GM18907 (cell line): Measurements from ENCODE around the gene ZNF592.

Experiments
- ATAC-seq: cut with Tn5 transposase; IDR thresholded peaks from one replicate; pipeline ENCODE4 v1.9.1; 2021; ENCODE audit warnings: mild to moderate bottlenecking, moderate library complexity; ENCODE audit not compliant: unreplicated experiment

ZNF592 gene

DNA sequence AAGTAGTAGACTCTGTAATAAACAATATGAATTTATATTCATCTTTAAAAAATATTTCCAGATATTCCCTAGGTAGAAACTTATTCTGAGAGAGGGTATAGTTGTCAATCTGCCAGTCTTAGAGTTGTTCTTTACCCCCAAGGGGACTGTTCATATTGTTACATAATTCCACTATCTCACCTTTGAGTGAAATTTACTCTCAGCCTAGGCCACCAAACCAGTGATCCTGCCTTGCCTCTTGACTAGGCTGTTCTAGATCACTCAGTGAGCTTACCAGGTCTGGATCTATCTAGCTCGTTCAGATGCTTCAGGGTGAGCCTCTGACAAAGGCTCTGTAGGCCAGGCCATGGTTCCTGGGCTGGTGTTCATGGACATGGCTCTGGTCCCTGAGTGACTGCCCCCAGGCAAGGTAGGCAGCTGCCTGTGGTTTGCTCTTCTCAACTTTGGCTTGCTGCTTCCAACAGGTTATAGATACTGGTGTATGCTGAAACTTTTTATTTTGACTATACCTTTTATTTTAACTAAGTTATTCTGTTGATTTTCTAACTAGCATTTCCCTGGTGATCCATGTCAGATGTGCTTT is 27.6 kb downstream of the ZNF592 start:
- no peak for ATAC-seq

DNA sequence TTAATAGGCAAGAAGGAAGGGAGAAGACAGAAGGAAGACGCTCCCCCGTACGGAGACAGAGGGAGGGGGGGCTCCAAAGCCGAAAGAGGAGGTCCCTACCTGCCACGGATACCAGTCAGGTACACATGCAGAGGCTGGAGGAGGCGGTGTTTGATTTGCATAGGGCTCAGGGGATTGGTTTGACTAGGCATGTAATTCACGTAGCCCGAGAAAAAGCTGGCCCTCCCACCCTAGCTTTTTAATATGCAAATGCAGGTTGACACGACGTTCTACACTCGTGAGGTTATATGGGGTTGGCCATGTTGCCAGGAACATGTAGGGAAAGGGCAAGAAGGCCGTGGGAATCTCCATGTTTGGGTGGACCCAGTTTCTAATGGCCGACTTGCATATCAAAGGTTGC is 29.8 kb downstream of the ZNF592 start:
- no peak for ATAC-seq

DNA sequence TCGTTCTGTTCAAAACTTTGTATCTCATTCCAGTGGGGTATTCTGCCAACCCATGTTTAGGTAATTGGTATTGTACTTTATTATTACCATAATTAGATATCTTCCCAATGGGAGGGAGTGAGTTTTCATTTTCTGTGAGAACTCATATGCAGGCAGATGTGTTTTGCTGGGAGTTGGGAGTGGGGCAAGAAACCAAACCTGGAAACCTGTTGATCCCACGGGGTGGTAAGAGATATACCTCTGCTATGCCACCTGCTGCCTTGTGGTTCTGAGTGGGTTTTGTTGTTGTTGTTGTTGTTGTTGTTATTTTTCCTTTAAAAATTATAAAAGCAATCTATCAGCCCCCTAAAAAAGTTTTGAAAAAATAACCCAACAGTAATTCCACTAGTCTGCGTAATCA is 32.1 kb downstream of the ZNF592 start:
- ATAC-seq: no peak

DNA sequence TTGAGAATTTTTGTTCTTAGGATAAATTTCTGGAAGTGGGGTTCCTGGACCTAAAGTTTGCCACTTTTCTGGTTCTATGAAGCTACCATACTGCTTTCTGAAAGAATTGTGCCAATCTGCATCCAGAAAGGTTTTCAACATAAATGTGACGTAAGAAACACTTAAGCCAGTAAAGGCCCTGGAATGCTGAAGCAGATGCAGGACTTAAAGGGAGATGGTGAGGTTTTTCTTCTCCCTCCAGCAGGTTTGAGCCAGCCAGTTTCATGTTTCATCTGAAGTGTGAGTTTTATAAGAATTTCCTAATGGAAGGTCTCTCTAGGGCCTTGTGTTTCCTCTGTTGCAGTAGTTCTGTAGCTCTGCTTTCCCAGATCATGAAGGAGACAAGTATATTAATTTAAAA is 33.1 kb downstream of the ZNF592 start:
- ATAC-seq: no peak

DNA sequence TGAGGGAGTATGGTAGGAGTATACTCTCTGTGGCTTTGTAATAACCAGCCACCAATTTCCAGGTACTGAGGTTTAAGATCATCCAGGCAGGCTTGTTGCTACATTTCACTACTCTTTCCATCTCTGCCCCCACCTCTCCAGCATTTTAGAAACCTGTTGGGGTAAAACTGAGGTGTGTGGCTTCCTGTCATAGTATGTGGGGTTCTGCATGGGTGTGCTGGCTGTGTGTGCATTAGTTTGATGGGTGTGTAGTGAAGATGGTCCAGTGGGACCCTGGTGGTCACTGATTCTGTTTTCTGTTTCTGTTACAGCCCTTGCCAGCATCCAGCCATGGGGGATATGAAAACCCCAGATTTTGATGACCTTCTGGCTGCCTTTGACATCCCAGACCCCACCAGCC is 34.0 kb downstream of the ZNF592 start:
- ATAC-seq: no peak

DNA sequence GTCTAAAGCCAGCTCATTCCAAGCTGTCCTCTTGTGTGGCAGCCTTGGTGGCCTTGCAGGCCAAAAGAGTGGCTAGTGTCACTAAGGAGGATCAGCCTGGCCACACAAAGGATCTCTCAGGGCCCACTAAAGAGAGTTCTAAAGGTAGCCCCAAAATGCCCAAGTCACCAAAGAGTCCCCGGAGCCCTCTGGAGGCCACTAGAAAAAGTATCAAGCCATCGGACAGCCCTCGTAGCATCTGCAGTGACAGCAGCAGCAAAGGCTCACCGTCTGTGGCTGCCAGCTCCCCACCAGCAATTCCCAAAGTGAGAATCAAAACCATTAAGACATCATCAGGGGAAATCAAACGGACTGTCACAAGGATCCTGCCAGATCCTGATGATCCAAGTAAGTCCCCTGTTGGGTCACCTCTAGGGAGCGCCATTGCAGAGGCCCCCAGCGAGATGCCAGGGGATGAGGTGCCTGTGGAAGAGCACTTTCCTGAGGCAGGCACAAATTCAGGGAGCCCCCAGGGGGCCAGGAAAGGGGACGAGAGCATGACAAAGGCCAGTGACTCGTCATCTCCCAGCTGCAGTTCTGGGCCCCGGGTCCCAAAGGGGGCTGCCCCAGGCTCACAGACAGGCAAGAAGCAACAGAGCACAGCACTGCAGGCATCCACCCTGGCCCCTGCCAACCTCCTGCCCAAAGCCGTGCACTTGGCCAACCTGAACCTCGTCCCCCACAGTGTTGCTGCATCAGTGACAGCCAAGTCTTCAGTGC is 35.3 kb downstream of the ZNF592 start:
- no peak for ATAC-seq

DNA sequence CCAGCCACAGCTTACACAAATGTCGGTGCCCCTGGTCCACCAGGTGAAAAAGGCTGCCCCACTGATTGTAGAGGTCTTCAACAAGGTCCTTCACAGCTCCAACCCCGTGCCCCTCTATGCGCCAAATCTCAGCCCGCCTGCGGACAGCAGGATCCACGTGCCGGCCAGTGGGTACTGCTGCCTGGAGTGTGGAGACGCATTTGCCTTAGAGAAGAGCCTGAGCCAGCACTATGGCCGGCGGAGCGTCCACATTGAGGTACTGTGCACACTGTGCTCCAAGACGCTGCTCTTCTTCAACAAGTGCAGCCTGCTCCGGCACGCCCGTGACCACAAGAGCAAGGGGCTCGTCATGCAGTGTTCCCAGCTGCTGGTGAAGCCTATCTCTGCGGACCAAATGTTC is 35.9 kb downstream of the ZNF592 start:
- ATAC-seq: no peak

DNA sequence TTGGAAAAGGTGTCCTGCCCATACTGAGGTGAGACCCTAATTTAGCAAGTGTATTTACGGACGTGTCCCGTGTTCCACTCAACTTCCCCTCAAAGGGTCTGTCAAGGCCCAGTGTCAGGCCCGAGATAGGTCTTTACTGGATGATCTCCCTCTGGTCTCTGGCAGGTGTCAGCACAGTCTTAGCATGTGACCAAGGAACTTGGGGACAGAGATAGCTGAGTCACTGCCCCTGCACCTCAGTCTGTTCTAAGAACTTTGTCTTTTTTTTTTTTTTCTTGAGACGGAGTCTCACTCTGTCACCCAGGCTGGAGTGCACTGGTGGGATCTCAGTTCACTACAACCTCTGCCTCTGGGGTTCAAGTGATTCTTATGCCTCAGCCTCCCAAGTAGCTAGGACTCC is 36.7 kb downstream of the ZNF592 start:
- no peak for ATAC-seq

DNA sequence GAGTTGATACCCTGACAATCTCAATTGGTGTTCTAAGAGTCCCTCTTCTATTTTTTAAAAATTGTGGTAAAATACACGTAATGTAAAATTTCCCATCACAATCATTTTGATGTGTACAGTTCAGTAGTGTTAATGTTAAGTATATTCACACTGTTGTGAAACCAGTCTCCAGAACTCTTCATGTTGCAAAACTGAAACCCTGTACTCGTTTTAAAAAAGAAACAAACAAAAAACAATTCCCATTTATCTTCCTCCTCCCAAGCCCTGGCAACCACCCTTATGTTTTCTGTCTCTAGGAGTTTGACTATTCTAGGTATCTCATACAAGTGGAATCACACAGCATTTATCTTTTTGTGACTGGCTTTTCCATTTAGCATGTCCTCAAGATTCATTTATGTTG is 40.1 kb downstream of the ZNF592 start:
- no peak for ATAC-seq

DNA sequence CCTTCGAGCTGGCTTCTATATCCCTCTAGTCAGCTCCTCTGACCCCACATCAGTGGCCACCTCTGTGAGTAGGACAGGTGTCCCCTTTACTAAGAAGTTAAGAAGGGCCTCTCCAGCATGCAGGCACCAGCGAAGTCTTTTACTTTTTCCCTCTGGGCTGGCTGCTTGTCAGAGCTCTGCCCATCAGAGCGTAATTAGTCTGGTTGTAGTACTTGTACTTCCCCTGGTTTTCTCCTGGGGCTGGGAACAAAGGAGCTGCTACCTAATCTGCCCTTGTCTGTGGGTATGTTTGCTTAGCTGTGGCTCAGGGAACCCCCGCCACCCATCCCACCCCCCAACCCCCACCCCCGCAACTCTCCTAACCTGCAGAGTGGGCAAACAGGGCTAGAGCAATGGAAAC is 41.4 kb downstream of the ZNF592 start:
- ATAC-seq: no peak

DNA sequence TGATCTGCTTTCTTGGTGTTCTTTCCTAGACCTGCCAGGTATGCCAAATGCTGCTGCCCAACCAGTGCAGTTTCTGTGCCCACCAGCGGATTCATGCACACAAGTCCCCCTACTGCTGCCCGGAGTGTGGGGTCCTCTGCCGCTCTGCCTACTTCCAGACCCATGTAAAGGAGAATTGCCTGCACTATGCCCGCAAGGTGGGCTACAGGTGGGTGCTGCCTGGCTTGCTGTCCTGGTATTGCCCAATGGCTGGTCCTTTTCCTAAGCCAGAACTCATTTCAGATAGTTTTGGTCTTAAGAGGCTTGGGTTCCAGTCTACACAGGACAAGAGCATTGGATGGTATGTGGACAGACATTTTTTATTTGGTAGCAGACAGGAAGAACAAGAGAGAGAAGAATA is 42.3 kb downstream of the ZNF592 start:
- ATAC-seq: no peak

DNA sequence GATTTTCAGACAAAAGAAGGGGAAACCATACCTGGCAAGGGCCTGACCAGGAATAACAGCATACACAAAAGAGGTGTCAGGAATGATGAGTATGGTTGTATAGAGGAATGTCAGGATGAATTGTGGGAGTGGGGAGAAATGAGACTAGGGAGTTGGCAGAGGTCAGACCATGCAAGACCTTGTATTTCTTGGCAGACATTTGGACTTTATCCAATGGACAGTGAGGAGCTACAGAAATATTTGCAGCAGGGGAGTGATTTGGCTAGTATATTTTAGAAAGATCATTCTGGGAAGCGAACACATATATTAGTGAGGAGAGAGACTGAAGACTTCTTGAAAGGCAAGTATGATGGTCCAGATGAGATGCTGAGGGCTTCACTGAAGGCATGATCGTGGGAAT is 43.4 kb downstream of the ZNF592 start:
- no peak for ATAC-seq

DNA sequence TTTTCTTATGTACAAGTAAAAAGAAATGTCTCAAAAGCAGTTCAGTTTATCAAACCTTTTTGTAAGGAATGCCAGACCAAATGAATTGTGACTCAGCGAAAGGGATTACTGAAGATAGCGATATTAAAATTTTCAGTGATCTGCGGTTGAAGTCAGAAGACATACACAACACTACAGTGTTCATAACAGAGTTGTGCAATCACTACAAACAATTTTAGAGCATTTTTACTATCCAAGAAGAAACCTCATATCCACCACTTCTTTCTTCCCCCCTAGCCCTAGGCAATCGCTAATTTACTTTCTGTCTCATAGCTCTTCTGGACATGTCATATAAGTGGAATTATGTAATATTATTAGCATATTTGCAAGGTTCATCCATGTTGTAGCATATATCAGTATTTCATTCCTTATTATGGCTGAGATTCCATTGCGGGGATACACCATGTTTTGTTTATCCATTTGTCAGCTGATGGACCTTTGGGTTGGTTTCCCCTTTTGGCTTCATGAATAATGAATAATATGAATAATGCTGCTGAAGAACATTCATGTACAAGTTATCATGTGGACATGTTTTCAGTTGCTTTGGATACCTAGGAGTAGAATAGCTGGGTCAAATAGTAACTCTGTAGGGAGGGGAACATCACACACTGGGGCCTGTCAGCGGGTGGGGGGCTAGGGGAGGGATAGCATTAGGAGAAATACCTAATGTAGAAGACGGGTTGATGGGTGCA is 45.2 kb downstream of the ZNF592 start:
- ATAC-seq: no peak

DNA sequence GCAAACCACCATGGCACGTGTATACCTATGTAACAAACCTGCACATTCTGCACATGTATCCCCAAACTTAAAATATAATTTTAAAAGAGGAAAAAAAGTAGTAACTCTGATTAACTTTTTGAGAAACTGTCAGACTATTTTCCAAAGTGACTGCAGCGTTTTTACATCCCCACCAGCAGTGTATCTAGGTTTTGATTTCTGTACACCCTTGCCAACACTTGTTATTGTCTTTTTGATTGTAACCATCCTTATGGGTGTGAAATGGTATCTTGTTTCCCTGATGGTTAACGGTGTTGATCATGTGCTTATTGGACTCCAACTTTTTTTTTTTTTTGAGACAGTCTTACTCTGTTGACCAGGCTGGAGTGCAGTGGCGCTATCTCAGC is 45.8 kb downstream of the ZNF592 start:
- ATAC-seq: no peak

DNA sequence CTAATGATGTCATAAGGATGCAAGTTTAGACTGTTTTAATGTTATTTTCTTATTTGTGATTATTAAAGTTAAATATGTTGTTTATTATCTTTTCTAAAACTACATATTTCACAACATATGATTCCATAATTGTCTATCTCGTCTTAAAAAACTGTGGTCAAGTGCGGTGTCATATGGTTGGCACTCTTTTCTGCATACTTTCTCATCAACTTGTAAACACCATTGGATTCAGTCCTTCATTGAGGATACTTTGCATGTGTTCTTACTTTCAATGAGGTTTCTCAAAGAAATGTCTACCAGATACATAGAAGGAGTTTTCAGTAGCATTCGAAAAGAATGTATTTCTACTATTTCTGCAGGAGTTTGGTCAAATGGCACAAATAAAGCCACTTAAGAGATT is 46.8 kb downstream of the ZNF592 start:
- ATAC-seq: no peak

DNA sequence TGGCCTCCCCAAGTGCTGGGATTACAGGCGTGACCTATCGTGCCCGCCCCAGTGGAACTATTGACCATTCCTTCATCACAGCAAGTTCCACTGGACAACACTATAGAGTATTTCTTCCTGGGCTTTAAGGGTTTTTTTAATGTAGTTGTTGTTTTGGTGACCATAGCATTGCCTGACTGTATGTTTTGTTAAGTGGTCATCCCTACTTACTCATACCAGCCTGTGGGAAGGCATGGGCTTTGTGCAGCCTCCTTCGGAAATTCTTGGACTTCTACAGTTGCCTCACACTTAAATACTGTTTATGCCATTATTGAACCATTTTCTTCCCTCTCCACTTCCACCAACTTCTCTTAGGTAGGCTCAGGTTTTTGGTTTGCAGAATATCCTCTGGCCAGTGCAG is 48.8 kb downstream of the ZNF592 start:
- no peak for ATAC-seq

DNA sequence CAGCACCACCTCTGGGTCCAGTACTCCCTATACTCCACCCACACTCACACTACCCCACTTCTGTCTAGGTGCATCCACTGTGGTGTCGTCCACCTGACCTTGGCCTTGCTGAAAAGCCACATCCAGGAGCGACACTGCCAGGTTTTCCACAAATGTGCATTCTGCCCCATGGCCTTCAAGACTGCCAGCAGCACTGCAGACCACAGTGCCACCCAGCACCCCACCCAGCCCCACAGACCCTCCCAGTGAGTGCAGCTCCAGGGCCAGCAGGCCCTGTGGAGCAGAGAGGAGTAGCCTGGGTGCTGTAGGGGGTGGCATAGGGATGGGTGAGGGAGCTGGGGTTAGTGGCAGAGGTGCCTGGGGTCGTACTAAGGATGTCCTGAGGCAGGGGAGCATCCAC is 49.4 kb downstream of the ZNF592 start:
- ATAC-seq: no peak

DNA sequence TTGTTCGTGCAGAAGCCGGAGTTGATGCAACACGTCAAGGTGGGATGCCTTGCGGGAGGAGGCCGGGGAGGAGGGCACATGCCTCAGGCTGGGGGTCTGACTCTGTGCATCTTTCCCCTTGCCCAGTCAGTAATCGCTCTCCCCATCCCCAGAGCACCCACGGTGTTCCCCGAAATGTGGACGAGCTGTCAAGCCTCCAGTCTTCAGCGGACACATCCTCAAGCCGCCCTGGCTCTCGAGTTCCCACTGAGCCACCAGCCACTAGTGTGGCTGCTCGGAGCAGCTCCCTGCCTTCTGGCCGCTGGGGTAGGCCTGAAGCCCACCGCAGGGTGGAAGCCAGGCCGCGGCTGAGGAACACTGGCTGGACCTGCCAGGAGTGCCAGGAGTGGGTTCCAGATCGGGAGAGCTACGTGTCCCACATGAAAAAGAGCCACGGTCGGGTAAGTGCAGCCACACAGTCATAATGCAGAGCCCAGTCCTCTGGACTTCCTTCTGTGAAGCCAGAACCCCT is 50.1 kb downstream of the ZNF592 start:
- no peak for ATAC-seq

DNA sequence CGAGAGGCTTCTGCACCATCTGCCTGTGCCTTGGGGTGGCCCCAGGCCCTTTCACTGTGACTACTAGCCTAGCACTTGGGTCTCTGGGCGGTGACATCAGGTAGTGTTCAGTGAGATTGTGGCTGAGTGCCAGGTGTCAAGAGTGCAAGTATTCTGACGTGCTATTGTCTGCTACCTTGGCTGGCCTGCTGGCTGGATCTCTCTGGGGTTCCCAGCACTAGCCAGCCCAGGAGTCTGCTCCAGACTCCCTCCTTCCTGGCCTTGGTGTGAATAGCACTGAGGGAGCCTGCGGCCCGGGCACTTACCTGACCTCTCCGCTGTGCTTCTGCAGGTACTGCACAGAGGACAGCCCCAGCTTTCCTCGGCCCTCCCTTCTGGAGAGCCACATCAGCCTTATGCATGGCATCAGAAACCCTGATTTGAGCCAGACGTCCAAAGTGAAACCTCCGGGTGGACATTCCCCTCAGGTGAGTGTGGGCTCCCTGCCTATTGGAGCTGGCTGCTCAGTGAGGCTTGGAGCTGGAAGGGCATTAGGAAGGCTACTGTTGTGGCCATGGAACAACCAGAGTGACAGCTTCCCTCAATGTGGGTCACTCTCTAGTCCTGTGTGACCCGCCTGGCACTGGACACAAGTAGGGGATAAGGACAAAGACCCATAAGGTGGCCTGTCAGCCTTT is 51.3 kb downstream of the ZNF592 start:
- no peak for ATAC-seq

DNA sequence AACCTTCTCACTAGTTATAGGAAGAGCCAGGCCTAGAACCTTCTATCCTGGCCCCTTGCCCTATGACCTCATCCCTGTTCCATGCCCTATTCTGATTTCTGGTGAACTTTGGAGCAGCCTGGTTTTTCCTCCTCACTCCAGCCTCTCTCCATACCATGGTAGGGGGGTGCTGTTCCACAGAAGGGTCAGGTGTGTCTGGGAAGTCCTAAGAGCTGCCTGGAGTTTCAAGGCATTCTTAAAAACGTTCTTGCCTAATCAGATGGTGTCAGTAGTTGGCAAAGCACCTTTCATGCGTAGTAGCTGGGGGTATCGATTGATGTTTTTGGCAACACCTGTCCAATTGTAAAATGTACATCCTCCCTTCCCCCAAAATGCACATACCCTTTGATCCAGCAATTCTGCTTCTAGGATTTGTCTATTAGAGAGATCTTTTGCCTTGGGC is 52.0 kb downstream of the ZNF592 start:
- ATAC-seq: no peak
